Activated gamma-delta T cell treated with Interleukin-2 at 50 U/mL for 16 hours (primary cell): ENCODE results near the gene RIBC1.
"Not testable (repeated sequence)": the region's sequence is repeated elsewhere in the genome, so short reads cannot be mapped to it uniquely, and the experiment has no call there.

Experiments
- DNase-seq: peaks from one replicate; pipeline ENCODE4 v3.0.0-alpha.2; 2020

RIBC1 gene

GRCh38 chrX:53437206-53437605, 14.5 kb downstream of the RIBC1 start:
- DNase-seq = no peak

- DNase-seq = no peak
Measured at GRCh38 chrX:53438174-53438831, 15.6 kb downstream of the RIBC1 start.

- DNase-seq = no peak
Measured at GRCh38 chrX:53438832-53439230, 16.2 kb downstream of the RIBC1 start.

- no peak for DNase-seq
Measured at GRCh38 chrX:53440101-53440500, 17.4 kb downstream of the RIBC1 start.

- no peak for DNase-seq
Measured at GRCh38 chrX:53440621-53441517, 18.2 kb downstream of the RIBC1 start.

- peak; percentile 64 for DNase-seq
Measured at GRCh38 chrX:53441531-53442321, 19.1 kb downstream of the RIBC1 start.

GRCh38 chrX:53442322-53442631, 19.6 kb downstream of the RIBC1 start:
- DNase-seq = no peak

GRCh38 chrX:53445977-53446376, 23.3 kb downstream of the RIBC1 start:
- DNase-seq = peak; percentile 27

DNA sequence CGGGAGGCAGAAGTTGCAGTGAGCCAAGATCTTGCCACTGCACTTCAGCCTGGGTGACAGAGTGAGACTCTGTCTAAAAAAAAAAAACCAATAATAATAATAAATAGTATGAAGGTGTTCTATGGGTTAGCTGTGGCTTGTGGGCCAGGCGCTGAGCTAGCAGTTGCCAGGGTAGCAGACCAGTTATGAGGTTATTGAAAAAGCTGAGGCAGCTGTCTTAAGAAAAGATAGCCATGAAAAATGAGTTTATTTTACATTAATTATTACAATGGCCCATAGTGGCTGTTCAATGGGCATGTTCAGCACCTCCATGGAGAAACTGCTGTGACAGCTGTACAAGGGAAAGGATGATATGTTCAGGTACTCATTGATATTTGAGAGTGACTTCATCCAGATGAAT, 24.8 kb downstream of the RIBC1 start:
- no peak for DNase-seq

DNA sequence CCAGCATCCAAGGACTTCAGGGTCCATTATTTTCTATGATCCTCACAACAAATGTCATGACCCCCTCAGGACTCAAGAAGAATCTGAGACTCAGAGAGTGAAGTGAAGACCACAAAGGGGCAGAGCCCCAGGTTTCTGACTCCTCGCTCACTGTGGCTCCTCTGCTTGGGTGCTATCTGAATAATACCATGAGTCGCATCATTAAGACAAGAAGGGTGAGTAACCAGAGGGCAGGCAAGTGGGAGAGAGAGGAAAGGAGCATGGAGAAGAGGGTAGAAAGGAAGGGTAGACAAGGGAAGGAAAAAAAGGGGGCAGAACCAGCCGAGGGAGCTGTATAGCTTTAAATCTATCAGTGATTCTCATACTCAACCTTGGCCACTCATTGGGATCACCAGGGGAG, 27.0 kb downstream of the RIBC1 start:
- DNase-seq = no peak

DNA sequence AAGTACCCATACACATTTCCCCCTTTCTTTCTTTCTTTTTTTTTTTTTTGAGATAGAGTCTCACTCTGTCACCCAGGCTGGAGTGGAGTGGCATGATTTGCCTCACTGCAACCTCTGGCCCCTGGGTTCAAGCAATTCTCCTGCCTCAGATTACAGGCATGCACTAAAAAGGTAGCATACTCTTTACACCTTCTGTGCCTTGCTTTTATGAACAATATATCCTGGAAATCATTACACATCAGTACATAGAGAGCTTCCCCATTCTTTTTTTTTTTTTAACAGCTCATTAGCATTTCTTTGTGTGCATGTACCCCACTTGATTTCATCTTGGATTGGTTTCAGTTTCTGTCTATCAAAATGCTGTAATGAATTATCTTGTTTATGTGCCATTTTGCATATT, 30.1 kb downstream of the RIBC1 start:
- DNase-seq = no peak

- DNase-seq = no peak
Measured at GRCh38 chrX:53456254-53456653, 33.6 kb downstream of the RIBC1 start.

DNA sequence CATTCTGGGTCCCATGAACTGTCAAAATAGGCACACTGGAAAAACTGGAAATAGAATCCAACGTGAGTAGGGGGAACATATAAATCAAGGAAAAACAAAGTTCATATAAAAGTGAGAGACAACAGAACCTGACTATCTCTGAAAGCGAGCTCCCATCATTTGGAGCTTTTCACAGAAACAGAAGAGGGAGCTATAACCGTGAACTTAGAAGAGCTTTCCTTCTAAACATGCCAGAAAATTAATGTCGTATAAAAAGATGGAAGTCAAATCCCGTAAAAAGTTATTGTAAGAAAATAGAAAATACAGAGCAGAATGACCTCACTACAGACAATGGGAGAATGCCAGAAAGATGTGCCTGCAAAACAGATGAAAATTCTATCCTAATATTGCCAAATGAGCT, 35.4 kb downstream of the RIBC1 start:
- no peak for DNase-seq

DNA sequence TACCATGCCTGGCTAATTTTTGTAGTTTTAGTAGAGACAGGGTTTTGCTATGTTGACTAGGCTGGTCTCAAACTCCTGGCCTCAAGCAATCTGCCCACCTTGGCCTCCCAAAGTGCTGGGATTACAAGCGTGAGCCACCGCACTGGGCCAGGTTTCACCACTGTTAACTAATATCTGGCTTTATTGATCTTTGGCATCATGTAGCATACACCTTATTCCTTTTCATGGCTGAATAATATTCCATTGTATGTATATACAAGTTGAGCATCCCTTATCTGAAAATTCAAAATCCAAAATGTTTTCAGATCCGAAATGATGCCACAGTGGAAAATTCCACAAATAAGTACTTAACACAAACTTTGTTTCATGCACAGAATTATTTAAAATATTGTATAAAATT, 46.0 kb downstream of the RIBC1 start:
- DNase-seq = not testable (repeated sequence)

DNA sequence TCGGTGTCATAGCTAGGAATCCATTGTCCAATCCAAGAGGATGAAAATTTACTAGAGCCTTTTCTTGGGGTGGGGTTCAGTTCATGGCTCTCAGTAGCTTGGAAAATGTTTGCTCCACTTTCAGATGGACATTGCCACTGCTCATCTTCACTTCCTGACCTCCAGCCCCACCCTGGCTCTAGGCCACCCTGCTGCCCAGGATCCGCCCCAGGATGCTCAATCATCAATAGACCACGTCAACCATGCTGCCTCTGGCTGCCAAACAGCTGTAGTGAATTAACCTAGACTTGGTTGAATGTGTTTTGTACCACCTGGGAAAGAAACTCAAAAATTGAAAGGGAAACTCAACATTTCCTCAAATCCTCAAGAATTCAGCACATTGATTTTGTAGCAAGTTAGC, 48.7 kb downstream of the RIBC1 start:
- DNase-seq = no peak

- DNase-seq = no peak
Measured at GRCh38 chrX:53474707-53475106, 52.0 kb downstream of the RIBC1 start.

- no peak for DNase-seq
Measured at GRCh38 chrX:53476371-53476770, 53.7 kb downstream of the RIBC1 start.

- DNase-seq = no peak
Measured at GRCh38 chrX:53479301-53479700, 56.6 kb downstream of the RIBC1 start.
